Upper lobe of left lung (tissue), 6 donors: ENCODE data around the gene KRT86. TPM values are rescaled to one million over a fixed set of nuclear protein-coding genes. Genes with fewer than 3 reads are reported as not detected.

Source experiments
- ATAC-seq, 2 donors: fragments of 200-7000 bp; cut with Tn5 transposase; one replicate each; pipeline ENCODE4 v1.9.1; 2022; ENCODE audit warnings: mild to moderate bottlenecking in 2 of 2, moderate library complexity in 2 of 2; ENCODE audit not compliant: low FRiP score in 2 of 2
- DNase-seq, 2 donors: peaks; one replicate each; pipeline ENCODE4 v3.0.0-alpha.2; 2019 to 2020
- H3K27ac ChIP-seq, 4 donors: fragments of 200-600 bp; sonication (generic); one replicate each; pipeline ENCODE4 v1.5.1; 2016 to 2019
- H3K27me3 ChIP-seq, 4 donors: fragments of 200-600 bp; sonication (generic); one replicate each; pipeline ENCODE4 v1.5.1; 2017 to 2019
- H3K36me3 ChIP-seq, 4 donors: fragments of 200-600 bp; sonication (generic); one replicate each; pipeline ENCODE4 v1.5.1; 2016 to 2019
- H3K4me1 ChIP-seq, 4 donors: fragments of 200-600 bp; sonication (generic); one replicate each; pipeline ENCODE4 v1.5.1; 2018 to 2019
- H3K4me3 ChIP-seq, 4 donors: fragments of 200-600 bp; sonication (generic); one replicate each; pipeline ENCODE4 v1.5.1; 2017 to 2019; ENCODE audit warnings: mild to moderate bottlenecking in 2 of 4, moderate library complexity in 1 of 4
- H3K9me3 ChIP-seq, 4 donors: fragments of 200-600 bp; sonication (generic); one replicate each; pipeline ENCODE4 v1.5.1; 2018 to 2019
- EP300 ChIP-seq, 4 donors: sonication (generic); formaldehyde crosslinking; IDR thresholded peaks; one replicate each; pipeline ENCODE4 v1.5.1; 2017; ENCODE audit warnings: antibody characterized with exemption in 4 of 4, control low read depth in 2 of 4
- POLR2A ChIP-seq, 4 donors: fragments of 450-650 bp; IDR thresholded peaks; one replicate each; pipeline ENCODE4 v1.5.1; 2016 to 2017; ENCODE audit warnings: antibody characterized with exemption in 4 of 4, mild to moderate bottlenecking in 2 of 4
- POLR2AphosphoS5 ChIP-seq, 2 donors: sonication (generic); formaldehyde crosslinking; IDR thresholded peaks; one replicate each; pipeline ENCODE4 v1.5.1; 2017; ENCODE audit warnings: antibody characterized with exemption in 2 of 2
- WGBS, 2 donors: methylation state at CpG; one replicate each; pipeline ENCODE4 v1.1.5; 2017 to 2018; 5-methylcytosine and 5-hydroxymethylcytosine counted together
- total RNA-seq, 6 donors: library from RNA; depleted of rRNA in 4 of 6; stranded (reverse); fragments of >200 nt in 4 of 6; gene quantifications; one replicate each; pipeline versions ENCODE4 v1.1.0 to v1.2.1, GENCODE V29; 2016 to 2021
- TF ChIP-seq, protein P1 (sequence below), 6 experiments: fragments of 450-650 bp in 4 of 6; fragments of 200-600 bp in 2 of 6; sonication (generic) in 2 of 6; IDR thresholded peaks; one replicate each; pipeline ENCODE4 v1.5.1; 2016 to 2019; ENCODE audit warnings: antibody characterized with exemption in 6 of 6
- donor health status: DM: no; HTN: no; CAD: no; lungs with moderate emphysema.
- donor health status: DM: no; HTN: yes; CAD: no; lungs with severe emphysema.

Gene KRT86
- 1 to 10 TPM in 2 of 6 donors, under 1 TPM in 2, not detected in 2; 0.30 to 1.5 (median 0.93) TPM for total RNA-seq

DNA sequence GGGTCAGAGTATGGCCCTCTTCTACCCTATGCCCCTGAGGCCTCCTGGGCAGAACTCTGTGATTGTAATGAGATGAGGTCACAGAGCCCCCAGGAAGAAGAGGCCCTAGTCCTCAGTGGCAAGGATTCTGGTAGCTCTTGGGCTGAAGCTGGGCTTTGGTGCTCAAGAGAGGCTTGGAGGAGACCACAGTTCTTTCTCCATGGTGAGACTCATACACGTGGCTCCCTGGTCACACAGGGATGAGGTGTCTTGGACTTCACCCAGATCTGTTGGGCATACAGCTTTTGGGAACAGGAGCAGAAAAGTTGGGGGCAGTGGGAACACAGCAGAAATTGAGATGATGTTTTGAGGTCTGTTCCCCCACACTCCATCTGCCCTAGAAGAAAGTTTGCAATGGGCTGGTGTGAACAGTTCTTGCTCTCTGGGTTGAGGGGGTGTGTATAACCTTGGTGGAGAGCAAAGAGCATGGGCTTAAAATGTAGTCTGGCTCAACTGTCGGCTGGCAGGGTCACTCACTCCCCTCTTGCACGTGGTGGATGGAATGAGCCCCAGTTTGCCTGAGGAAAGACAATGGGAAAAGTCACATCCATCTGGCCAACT, at the start of gene KRT86:
Gene KRT86, plus strand, starts transcription at position 125 of the 600 bp plus-strand sequence. CDS start 27,272 bp downstream, outside the sequence.
- TF ChIP-seq, protein P1, sequence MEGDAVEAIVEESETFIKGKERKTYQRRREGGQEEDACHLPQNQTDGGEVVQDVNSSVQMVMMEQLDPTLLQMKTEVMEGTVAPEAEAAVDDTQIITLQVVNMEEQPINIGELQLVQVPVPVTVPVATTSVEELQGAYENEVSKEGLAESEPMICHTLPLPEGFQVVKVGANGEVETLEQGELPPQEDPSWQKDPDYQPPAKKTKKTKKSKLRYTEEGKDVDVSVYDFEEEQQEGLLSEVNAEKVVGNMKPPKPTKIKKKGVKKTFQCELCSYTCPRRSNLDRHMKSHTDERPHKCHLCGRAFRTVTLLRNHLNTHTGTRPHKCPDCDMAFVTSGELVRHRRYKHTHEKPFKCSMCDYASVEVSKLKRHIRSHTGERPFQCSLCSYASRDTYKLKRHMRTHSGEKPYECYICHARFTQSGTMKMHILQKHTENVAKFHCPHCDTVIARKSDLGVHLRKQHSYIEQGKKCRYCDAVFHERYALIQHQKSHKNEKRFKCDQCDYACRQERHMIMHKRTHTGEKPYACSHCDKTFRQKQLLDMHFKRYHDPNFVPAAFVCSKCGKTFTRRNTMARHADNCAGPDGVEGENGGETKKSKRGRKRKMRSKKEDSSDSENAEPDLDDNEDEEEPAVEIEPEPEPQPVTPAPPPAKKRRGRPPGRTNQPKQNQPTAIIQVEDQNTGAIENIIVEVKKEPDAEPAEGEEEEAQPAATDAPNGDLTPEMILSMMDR (IDR thresholded peaks at IDR 0.05) = no peak
- no peak for TF ChIP-seq POLR2A (IDR thresholded peaks at IDR 0.05)
- no peak for TF ChIP-seq EP300 (IDR thresholded peaks at IDR 0.05)
- TF ChIP-seq POLR2AphosphoS5 (IDR thresholded peaks at IDR 0.05) = no peak
- H3K36me3 ChIP-seq = no peaks in the 10 kb centered on the region
- no peak within 1 kb of the TSS for H3K4me3 ChIP-seq
- no peak for DNase-seq
- H3K4me1 ChIP-seq = peaks cover 5 to 13% (median 13%) of the 10 kb centered on the region in 4 donors
- H3K27me3 ChIP-seq = no peaks in the 10 kb centered on the region
- no peak within 1 kb of the TSS for H3K27ac ChIP-seq
- WGBS, 2 donors = 72 to 84% methylated on average over 3 of the region's 3 CpGs
- H3K9me3 ChIP-seq = no peaks in the 10 kb centered on the region
- ATAC-seq = no peak

DNA sequence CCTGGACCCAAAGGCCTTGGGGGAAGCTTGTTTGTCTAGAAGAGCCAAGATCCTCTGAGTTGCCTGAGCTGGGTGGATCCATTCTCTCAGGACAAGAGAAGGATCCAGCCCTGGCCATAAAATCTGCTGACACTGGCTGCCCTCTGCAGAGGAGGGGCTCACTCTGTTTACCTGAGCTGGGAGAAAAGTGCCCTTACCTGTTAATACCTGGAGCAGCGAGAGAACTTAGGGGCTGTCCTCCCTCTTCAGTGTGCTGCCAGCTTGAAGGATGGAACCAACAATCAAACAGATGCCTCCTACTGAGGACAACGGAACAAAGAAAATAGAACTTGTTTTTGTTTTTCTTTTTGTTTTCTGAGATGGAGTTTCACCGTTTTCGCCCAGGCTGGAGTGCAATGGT, 48.7 kb upstream of the KRT86 start:
- ATAC-seq = no peak
- TF ChIP-seq POLR2A (IDR thresholded peaks at IDR 0.05) (no peak), EP300 (IDR thresholded peaks at IDR 0.05) (no peak), POLR2AphosphoS5 (IDR thresholded peaks at IDR 0.05) (no peak)
- TF ChIP-seq, protein P1 (IDR thresholded peaks at IDR 0.05) = no peak
- Histone ChIP-seq H3K27me3 (peaks cover 0 to 4% (median 0%) of the 10 kb centered on the region in 4 donors), H3K4me3 (no peak overlapping the region), H3K4me1 (peaks cover 0 to 7% (median 5%) of the 10 kb centered on the region in 4 donors), H3K36me3 (no peaks in the 10 kb centered on the region), H3K9me3 (no peaks in the 10 kb centered on the region), H3K27ac (no peak overlapping the region)
- 72 to 81% methylated on average over 4 of the region's 4 CpGs for WGBS, 2 donors
- DNase-seq = no peak

DNA sequence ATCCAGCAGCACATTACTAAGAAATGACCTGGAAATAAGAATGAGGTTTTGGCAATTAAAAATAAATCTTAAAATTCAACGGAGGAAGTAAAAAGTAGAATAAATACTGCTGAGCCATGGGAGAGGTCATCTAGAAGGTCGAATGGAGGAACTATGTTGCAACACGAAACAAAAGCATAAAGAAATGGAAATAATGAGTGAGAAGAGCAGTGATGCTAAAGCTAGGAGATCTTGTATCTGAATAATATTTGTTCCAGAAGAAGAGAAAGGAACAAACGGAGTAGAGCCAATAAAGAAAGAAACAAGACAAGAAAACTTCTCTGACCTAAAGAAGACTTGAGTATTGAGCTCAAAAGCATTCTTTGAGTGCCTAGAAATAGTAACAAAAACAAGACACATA, 48.0 kb upstream of the KRT86 start:
- WGBS, 2 donors = 61 to 73% methylated on average over 4 of the region's 4 CpGs
- Histone ChIP-seq H3K4me3 (no peak overlapping the region), H3K36me3 (no peaks in the 10 kb centered on the region), H3K9me3 (no peaks in the 10 kb centered on the region), H3K27ac (no peak overlapping the region), H3K4me1 (peaks cover 0 to 14% (median 9%) of the 10 kb centered on the region in 4 donors), H3K27me3 (peaks cover 0 to 8% (median 0%) of the 10 kb centered on the region in 4 donors)
- ATAC-seq = no peak
- no peak for TF ChIP-seq POLR2AphosphoS5 (IDR thresholded peaks at IDR 0.05)
- DNase-seq = no peak

DNA sequence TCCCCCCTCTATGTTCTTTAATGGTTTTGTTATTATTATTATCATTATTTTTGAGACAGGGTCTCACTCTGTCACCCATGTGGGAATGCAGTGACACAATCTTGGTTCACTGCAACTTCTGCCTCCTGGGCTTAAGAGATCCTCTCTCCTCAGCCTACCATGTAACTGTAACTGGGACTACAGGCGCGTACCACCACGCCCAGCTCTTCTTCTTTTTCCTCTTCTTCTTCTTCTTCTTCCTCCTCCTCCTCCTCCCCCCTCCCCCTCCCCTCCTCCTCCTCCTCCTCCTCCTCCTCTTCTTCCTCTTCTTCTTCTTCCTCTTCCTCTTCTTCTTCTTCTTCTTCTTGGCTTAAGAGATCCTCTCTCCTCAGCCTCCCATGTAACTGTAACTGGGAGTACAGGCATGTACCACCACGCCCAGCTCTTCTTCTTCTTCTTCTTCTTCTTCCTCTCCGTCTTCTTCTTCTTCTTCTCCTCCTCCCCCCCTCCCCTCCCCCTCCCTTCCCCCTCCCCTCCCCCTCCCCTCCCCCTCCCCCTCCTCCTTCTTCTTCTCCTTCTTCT, 46.8 kb upstream of the KRT86 start:
- no peaks in the 10 kb centered on the region for H3K36me3 ChIP-seq
- no peaks in the 10 kb centered on the region for H3K9me3 ChIP-seq
- DNase-seq (no peak), ATAC-seq (no peak)
- peaks cover 0 to 25% (median 15%) of the 10 kb centered on the region in 4 donors for H3K4me1 ChIP-seq
- H3K27ac ChIP-seq = no peak overlapping the region
- WGBS, 2 donors = 50 to 62% methylated on average over 5 of the region's 5 CpGs
- TF ChIP-seq POLR2AphosphoS5 (IDR thresholded peaks at IDR 0.05) (no peak), POLR2A (IDR thresholded peaks at IDR 0.05) (no peak), EP300 (IDR thresholded peaks at IDR 0.05) (no peak)
- TF ChIP-seq, protein P1 (IDR thresholded peaks at IDR 0.05) = no peak
- no peak overlapping the region for H3K4me3 ChIP-seq
- peaks cover 0 to 10% (median under 1%) of the 10 kb centered on the region in 4 donors for H3K27me3 ChIP-seq

DNA sequence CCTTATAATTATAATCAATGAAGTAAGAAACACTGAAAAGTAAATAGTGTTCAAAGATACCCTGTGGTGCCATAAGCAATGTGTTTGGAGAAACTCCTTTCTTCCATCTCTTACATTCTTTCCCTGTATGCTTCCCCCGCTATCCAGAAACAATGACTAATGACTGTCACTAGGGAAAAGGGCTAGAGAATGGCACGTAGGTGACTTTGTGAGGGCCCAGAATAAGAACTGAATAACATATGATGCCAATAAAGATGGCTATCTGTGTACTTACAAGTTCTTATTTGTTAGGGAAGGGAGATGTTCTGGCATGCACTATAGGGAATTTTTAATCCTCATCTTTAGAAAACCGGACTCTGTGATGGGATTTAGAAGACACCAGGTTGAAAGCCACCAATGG, 46.1 kb upstream of the KRT86 start:
- TF ChIP-seq POLR2A (IDR thresholded peaks at IDR 0.05) (no peak), EP300 (IDR thresholded peaks at IDR 0.05) (no peak), POLR2AphosphoS5 (IDR thresholded peaks at IDR 0.05) (no peak)
- TF ChIP-seq, protein P1 (IDR thresholded peaks at IDR 0.05) = no peak
- H3K9me3 ChIP-seq = no peaks in the 10 kb centered on the region
- no peak overlapping the region for H3K27ac ChIP-seq
- H3K36me3 ChIP-seq = no peaks in the 10 kb centered on the region
- WGBS, 2 donors = 76 to 77% methylated on average over 3 of the region's 3 CpGs
- H3K27me3 ChIP-seq = peaks cover 0 to 17% (median 4%) of the 10 kb centered on the region in 4 donors
- no peak overlapping the region for H3K4me3 ChIP-seq
- peaks cover 1 to 31% (median 17%) of the 10 kb centered on the region in 4 donors for H3K4me1 ChIP-seq
- no peak for ATAC-seq
- no peak for DNase-seq
